ENCODE data around the gene RAB15. TPM values are rescaled to one million over a fixed set of nuclear protein-coding genes. Genes with fewer than 3 reads are reported as not detected.
A peak's percentile ranks its signal among the peaks of the same experiment; 100 is the strongest.

RAB15 gene
- polyA plus RNA-seq, 12 donors, result 22.5 to 42.6 (median 30.3) TPM; not detected in 1

DNA sequence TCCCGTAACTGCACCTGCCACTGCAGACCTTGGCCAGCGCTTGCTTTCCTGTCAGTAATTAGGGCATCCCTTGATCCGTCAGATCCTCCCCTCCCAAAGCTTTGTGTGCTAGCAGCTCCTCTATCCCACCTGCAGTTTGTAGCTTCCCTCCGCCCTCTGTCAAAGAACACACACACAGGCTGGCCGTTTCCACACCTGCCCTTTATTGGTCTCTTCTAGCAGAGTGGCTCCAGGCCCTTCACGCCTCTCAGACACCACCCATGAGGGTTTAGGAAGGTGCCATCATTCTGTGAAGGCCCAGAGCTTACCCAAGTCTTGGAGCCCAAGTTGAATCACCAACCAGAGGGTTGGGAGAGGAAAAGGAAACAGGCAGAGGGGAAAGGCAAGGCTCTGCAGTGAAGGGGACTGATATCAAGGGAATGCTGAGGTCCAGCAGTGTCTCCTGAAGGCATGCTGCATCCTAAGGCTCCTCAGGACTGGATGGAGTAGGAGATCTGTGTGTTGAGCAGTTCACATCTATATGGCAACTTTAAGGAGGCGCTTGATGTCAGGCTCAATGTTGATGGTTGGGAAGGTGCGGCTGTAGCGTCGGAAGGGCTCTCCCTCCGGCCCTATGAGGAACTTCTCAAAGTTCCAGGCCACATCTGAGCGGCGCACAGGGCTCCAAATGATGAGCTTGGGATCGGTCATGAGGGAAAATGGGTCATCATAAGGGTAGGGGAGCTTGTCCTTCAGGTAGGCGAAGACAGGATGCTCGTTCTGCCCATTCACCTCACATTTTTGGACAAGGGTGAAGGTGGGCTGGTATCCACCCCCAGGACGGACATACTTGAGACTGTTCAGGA, 32.9 kb downstream of the RAB15 start:
- no peak for DNase-seq

GRCh38 chr14:64937821-64938193, 34.3 kb downstream of the RAB15 start:
- DNase-seq, result no peak

DNA sequence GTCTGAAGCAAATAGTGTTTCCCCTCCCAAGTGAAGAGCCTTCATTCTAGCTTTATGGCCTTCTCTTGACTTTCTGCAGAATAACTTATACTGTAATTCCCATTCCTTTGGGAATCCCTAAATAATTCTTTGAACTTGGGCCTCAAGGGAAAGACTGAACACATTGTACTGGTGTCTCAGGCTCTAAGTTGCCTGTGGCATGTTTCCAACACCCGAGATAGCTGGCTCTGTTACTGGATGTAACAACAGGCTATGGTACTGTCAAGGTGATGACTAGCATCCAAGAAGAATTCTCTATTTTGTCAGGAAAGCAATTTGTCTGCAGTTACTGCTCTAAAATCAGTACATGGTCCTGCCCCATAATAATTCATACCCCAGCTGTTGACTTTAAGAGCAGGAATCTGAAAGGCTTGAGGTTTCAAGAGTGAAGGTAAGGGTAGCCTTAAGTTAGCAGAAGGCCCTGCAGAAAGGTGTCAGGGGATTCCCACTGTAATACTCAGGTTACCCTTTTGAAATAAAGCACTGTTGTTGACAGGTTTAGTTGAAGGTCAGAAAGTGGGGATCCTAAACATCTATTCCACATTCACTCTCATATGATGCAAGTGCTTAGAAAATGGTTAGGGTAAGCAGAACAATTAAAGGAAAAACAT, 34.8 kb downstream of the RAB15 start:
- no peak for DNase-seq

GRCh38 chr14:64935508-64935907, 36.6 kb downstream of the RAB15 start:
- no peak for DNase-seq

GRCh38 chr14:64934338-64934929, 37.7 kb downstream of the RAB15 start:
- no peak for DNase-seq

DNA sequence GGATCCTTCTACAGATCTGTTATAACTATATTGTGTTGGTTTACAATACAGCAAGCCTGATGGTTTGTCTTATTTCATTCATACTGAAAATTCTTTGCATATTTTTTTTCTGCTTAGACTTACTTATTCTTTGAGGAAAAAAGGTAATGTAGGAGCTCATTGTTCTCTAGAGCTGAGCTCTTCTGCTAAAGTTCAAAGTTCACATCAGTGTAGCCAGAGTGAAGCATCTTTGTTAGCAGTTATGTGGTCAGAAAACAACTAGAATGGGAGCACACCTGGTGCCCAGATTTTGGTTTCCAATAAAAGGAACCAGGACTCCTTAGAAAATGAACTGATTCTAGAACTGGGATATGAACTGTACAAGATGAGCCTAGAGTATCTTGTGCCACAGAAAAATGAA, 39.9 kb downstream of the RAB15 start:
- no peak for DNase-seq

DNA sequence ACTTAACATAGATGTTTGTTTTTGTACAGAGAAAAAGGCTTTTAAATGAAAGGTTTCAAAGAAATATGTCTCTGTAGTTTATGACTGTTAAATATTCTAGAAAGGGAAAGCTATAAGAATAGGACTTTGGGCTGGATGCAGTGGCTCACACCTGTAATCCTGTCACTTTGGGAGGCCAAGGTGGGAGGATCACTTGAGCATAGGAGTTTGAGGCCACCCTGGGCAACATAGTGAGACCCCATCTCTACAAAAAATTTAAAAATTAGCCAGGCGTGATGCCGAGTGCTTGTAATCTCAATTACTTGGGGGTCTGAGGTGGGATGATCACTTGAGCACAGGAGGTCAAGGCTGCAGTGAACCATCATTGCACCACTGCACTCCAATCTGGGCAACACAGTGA, 41.0 kb downstream of the RAB15 start:
- DNase-seq, result no peak

DNA sequence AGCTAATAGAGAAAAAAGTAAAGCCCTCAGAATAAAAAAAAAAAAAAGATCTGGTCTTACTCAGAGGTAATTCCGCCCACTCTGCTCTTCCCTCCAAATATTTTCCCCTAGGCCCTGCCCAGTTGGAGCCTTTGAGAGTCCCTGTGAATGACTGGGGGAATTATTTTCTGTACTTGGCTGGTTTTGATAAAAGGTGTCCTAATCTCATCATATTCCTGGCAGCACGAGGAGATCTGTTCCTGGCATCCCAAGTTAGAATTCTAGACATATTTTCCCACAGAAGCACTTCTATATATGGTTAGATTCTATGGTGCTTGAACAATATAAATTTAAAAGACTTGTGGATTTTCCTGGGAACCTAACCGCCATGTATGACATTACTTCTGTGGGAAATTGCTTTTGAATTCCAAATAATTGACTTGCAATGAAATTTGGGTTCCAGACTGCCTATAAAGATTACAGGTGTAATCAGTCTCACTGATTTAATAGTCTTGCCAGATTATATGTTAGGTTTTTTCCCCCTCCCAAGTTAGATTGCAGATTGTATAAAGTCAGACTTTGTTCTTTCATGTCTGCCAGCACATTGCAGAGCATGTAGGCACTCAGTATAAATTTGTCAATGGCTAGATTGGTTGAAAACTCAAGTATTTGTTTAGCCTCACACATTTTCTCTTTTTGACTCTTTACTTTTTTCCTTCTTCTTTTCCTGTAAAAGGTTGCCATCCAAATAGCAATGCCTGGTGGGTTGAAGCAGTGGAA, 41.9 kb downstream of the RAB15 start:
- no peak for DNase-seq

- DNase-seq, result no peak
These were observed 43.1 kb downstream of the RAB15 start for GRCh38 chr14:64929014-64929359.

DNA sequence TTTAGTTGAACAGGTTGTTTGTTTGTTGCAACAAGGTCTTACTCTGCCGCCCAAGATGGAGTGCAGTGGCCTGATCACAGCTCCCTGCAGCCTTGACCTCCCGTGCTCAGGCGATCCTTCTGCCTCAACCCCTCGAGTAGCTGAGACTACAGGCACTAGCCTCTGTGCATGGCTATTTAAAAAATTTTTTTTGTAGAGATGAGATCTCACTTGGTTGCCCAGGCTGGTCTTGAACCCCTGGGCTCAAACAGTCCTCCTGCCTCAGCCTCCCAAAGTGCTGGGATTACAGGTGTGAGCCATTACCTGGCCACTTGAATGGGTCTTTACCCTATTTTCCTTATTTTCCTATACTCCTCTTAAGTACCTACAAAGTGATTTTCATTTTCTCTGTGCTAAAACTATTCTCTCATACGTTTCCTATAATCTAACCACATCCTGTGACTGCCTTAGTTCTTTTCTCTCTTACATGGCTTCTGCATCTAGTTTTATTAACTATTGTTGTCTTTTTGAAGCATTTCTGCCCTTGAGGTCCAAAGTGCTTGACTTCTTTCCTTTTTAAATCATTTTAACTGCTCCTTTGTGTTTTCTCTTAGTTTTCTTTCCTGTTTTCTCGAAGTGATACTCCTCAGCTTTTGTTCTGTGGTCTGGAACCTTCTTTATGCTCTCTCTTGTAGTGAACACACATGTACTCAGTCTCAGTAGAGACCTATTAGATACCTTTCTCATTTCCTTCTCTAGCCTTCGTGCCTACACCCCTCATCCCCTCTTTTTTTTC, 43.7 kb downstream of the RAB15 start:
- no peak for DNase-seq

DNA sequence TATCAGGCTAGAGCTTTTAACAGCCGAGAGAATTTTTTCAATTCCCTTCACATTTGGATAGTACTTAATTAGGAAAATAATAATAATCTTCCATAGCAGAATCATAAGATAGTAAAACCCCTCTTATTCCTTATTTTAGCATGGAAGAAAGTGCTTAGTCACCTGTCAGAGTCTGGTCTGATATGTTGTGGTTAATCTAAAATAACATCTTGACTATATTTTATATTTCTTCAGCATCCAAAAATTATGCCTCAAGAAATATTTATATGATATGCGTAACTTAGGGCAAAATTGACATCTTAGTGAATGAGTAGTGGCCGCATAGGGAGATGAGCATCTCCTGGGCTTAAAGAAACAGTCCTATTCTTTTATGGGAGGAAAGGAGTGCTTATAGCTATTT, 45.1 kb downstream of the RAB15 start:
- no peak for DNase-seq

DNA sequence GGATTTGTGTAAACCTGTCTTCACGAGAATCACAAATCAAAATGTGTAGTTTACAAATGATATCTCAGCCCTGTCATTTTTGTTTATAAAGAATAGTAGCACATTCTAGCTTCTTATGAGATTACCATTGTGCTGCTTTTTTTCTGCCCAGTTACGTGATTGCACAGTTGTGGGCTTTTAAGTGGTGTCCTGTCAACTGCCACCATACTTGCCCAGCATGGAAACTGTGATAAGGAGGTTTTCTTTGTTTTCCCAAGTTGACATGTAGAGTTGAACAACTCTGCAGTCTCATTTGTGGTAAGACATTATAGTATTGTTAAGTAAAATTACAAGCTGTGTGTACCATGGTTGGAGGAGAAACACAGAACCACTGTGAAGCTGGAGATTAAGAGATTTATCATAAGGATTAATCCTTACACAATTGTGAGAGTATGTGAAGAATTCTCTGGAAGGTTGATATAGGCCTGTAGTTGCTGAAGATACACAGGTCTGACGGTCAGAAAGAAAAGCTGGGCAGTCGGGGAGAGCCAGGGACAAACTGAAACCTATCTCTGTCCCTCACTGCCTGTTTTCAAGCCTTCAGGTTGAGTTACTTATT, 45.6 kb downstream of the RAB15 start:
- DNase-seq, result no peak

- no peak for DNase-seq
These were observed 49.1 kb downstream of the RAB15 start for GRCh38 chr14:64923015-64923414.

DNA sequence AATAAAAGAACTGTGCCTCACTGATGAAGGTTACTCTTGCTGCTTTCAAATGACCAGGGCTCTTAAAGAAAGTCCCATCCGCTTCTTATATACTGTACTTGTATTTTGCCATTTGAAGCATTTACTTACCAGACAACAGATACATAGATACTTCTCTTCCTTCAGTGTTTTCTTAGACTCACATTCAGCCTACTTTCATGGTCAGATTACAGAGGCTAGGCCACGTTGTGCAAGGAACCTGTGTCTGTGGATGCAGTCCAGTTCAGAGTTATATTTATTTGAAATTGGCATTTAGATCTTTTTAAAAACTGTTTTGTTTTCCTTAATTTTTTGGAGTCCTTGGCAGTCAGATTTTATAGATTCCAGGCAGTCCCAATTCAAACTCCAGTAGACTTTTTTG, 51.7 kb downstream of the RAB15 start:
- DNase-seq, result no peak

- DNase-seq, result no peak
These were observed 52.5 kb downstream of the RAB15 start for GRCh38 chr14:64919618-64920017.

- DNase-seq, result no peak
These were observed 52.9 kb downstream of the RAB15 start for GRCh38 chr14:64919215-64919614.

DNA sequence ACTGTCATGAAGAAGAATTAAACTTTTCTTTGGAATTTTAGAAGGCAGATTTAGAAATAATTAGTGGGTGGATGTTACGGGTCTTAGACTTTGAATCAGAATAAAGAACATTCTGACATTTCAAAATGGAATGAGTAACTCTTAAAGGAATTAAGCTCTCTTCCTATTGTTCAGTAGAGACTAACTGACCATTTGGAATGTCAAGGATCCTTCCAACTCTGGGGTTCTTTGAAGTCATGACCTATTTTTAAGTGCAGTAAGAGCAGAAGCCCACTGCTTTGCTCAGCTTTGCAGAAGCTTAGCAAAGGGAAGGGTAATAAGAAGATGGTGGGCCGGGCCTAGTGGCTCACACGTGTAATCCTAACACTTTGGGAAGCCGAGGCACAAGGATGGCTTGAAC, 53.9 kb downstream of the RAB15 start:
- DNase-seq, result no peak

DNA sequence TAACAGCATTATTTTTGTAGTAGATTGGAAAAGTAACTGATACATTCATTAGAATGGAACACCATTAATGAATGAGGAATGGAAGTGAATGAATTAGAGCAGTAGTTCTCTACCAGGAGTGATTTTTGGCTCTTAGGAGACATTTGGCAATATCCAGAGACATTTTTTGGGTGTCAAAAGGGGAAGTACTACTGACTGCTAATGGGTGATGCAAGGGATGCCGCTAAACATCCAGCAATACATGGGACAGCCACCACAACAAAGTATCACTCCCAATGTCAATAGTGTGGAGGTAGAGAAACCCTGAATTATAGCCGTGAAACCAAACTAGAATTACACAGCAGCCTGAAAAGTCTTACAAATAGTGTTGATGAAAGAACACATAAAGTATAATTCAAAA, 56.3 kb downstream of the RAB15 start:
- DNase-seq, result no peak

DNA sequence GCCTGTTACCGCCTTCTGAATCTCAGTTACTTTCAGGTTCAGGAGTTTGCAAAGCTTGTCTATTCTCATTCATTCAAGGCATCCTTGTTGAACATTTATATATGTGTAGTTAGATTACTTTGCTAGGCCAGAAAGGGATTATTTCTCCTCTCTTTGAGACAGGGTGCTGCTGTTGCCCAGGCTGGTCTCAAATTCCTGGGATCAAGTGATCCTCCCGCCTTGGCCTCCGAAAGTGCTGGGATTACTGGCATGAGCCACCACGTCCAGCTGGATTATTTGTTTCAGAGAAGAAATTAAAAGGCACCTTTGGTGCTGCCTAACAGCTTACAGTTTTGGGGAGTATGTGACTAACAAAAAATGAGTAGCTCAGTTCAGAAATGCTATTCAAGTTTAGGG, 57.1 kb downstream of the RAB15 start:
- no peak for DNase-seq

- peak; percentile 97 for DNase-seq
These were observed 57.7 kb downstream of the RAB15 start, which contains the start of gene CHURC1 for GRCh38 chr14:64914237-64915028. Gene CHURC1 (plus strand): TSS chr14:64914455. CDS start chr14:64914496, 41 bp downstream.
